H1 (cell line): ENCODE results near the gene FECH. TPM values are rescaled to one million over a fixed set of nuclear protein-coding genes. Genes with fewer than 3 reads are reported as not detected.

Source experiments
- CTCF ChIA-PET: fragments of 300-600 bp; sonication (Branson Sonifier 250); formaldehyde crosslinking; loops from one replicate; lab custom pipeline; 2021; ENCODE audit not compliant: partially characterized antibody; lab: Charles Lee
- POLR2A ChIA-PET: fragments of 300-600 bp; sonication (Branson Sonifier 250); formaldehyde crosslinking; loops from one replicate; lab custom pipeline; 2021; ENCODE audit warnings: inconsistent platforms; ENCODE audit not compliant: partially characterized antibody; lab: Charles Lee
- DNase-seq, 2 experiments: peaks; one replicate each; pipeline versions ENCODE4 v3.0.0 to v3.0.0-alpha.2; 2010 to 2022; ENCODE audit warnings: low spot score in 2 of 2, low read depth in 1 of 2, mixed read lengths in 1 of 2
- FAIRE-seq: peaks from 2 replicates; lab custom pipeline; 2011; peaks lifted over from hg19 to GRCh38; lab: Jason Lieb, UNC
- H2AFZ ChIP-seq: 2 replicates; pipeline ENCODE4 v1.8.1; 2012; ENCODE audit warnings: low read length, inconsistent platforms
- H2AK5ac ChIP-seq: 2 replicates; pipeline ENCODE4 v1.6.1; 2013; ENCODE audit warnings: low read depth, low read length
- H2BK120ac ChIP-seq: replicated peaks from 2 replicates; pipeline ENCODE3; 2013; ENCODE audit warnings: low read depth, low read length, inconsistent platforms
- H2BK12ac ChIP-seq: 2 replicates; pipeline ENCODE4 v1.6.1; 2013; ENCODE audit warnings: low read depth, low read length
- H2BK15ac ChIP-seq: 2 replicates; pipeline ENCODE4 v1.6.1; 2013; ENCODE audit warnings: low read length
- H2BK20ac ChIP-seq: 2 replicates; pipeline ENCODE4 v1.6.1; 2013; ENCODE audit warnings: low read length
- H2BK5ac ChIP-seq: 2 replicates; pipeline ENCODE4 v1.6.1; 2013; ENCODE audit warnings: low read depth, low read length
- H3K14ac ChIP-seq: 2 replicates; pipeline ENCODE4 v1.6.1; 2013; ENCODE audit warnings: inconsistent platforms; ENCODE audit not compliant: insufficient read length
- H3K18ac ChIP-seq: 2 replicates; pipeline ENCODE4 v1.6.1; 2013; ENCODE audit warnings: low read length; ENCODE audit errors: extremely low read depth
- H3K23ac ChIP-seq: 2 replicates; pipeline ENCODE4 v1.6.1; 2013; ENCODE audit warnings: inconsistent platforms; ENCODE audit not compliant: insufficient read length
- H3K23me2 ChIP-seq: 2 replicates; pipeline ENCODE4 v1.6.1; 2013; ENCODE audit warnings: low read depth, low read length
- H3K27ac ChIP-seq: 2 replicates; pipeline ENCODE4 v1.6.1; 2011; ENCODE audit warnings: low read depth, low read length, inconsistent platforms
- H3K27me3 ChIP-seq, 4 experiments: replicated peaks in 1 of 4; 1 replicate in 1 of 4; 2 replicates in 3 of 4; pipeline versions ENCODE4 v1.6.1 to v1.8.1; 2011 to 2013; ENCODE audit warnings: low read length in 3 of 4, mild to moderate bottlenecking in 3 of 4, inconsistent platforms in 2 of 4, mixed read lengths in 2 of 4, moderate library complexity in 1 of 4; ENCODE audit not compliant: control insufficient read depth in 3 of 4, insufficient read depth in 3 of 4; ENCODE audit errors: extremely low read depth in 1 of 4
- H3K36me3 ChIP-seq, 4 experiments: 2 replicates each; pipeline versions ENCODE4 v1.6.1 to v1.8.1; 2011 to 2013; ENCODE audit warnings: mild to moderate bottlenecking in 4 of 4, low read length in 3 of 4, moderate library complexity in 2 of 4, control low read depth in 1 of 4, inconsistent platforms in 1 of 4; ENCODE audit not compliant: insufficient read depth in 4 of 4, control insufficient read depth in 2 of 4
- H3K4ac ChIP-seq: replicated peaks from 2 replicates; pipeline ENCODE3; 2013; ENCODE audit warnings: low read length, low read depth, mixed read lengths, inconsistent platforms; ENCODE audit not compliant: insufficient read length
- H3K4me1 ChIP-seq, 4 experiments: replicated peaks in 1 of 4; 1 replicate in 1 of 4; 2 replicates in 3 of 4; pipeline versions ENCODE4 v1.6.1 to v1.8.1; 2011 to 2013; ENCODE audit warnings: low read length in 3 of 4, inconsistent platforms in 2 of 4, mixed read lengths in 1 of 4; ENCODE audit not compliant: insufficient read depth in 4 of 4, control insufficient read depth in 3 of 4
- H3K4me2 ChIP-seq, 2 experiments: 2 replicates each; pipeline versions ENCODE4 v1.6.1 to v1.8.1; 2011 to 2013; ENCODE audit warnings: low read depth in 2 of 2, low read length in 2 of 2, control low read depth in 1 of 2, inconsistent platforms in 1 of 2, mild to moderate bottlenecking in 1 of 2; ENCODE audit not compliant: insufficient read depth in 1 of 2
- H3K4me3 ChIP-seq, 4 experiments: fragments of 200-600, 300-600 bp in 1 of 4; sonication (generic), shearing (Covaris generic), sonication (Bioruptor Twin) in 1 of 4; 2 replicates each; pipeline versions ENCODE4 v1.5.1 to v1.8.1; 2011 to 2016; ENCODE audit warnings: low read length in 4 of 4, low read depth in 3 of 4, control low read depth in 2 of 4, inconsistent platforms in 2 of 4, mild to moderate bottlenecking in 2 of 4, mixed read lengths in 1 of 4, moderate library complexity in 1 of 4; ENCODE audit not compliant: insufficient read depth in 2 of 4; ENCODE audit errors: extremely low read depth in 1 of 4
- H3K56ac ChIP-seq: replicated peaks from 2 replicates; pipeline ENCODE3; 2013; ENCODE audit warnings: low read depth, mild to moderate bottlenecking, mixed read lengths, low read length, inconsistent platforms; ENCODE audit not compliant: insufficient read length
- H3K79me1 ChIP-seq: 2 replicates; pipeline ENCODE4 v1.6.1; 2013; ENCODE audit warnings: low read depth, low read length, control low read depth
- H3K79me2 ChIP-seq, 2 experiments: 2 replicates each; pipeline versions ENCODE4 v1.6.1 to v1.8.1; 2012 to 2013; ENCODE audit warnings: low read length in 2 of 2, mild to moderate bottlenecking in 2 of 2, inconsistent platforms in 1 of 2; ENCODE audit not compliant: insufficient read depth in 2 of 2, control insufficient read depth in 1 of 2
- H3K9ac ChIP-seq, 4 experiments: replicated peaks in 1 of 4; 1 replicate in 1 of 4; 2 replicates in 3 of 4; pipeline versions ENCODE4 v1.6.1 to v1.8.1; 2011 to 2013; ENCODE audit warnings: low read depth in 3 of 4, low read length in 3 of 4, control low read depth in 2 of 4, mild to moderate bottlenecking in 2 of 4, moderate library complexity in 2 of 4, inconsistent platforms in 1 of 4; ENCODE audit errors: extremely low read depth in 1 of 4
- H3K9me3 ChIP-seq, 2 experiments: 2 replicates each; pipeline versions ENCODE4 v1.6.1 to v1.8.1; 2012 to 2013; ENCODE audit warnings: mild to moderate bottlenecking in 2 of 2, moderate library complexity in 2 of 2, control low read depth in 1 of 2, inconsistent platforms in 1 of 2, low read depth in 1 of 2, low read length in 1 of 2, mixed read lengths in 1 of 2; ENCODE audit not compliant: insufficient read depth in 2 of 2
- H4K20me1 ChIP-seq, 2 experiments: replicated peaks in 1 of 2; 2 replicates each; pipeline versions ENCODE3 to v1.8.1; 2011 to 2013; ENCODE audit warnings: inconsistent platforms in 2 of 2, low read length in 2 of 2, mild to moderate bottlenecking in 1 of 2; ENCODE audit not compliant: insufficient read depth in 2 of 2, control insufficient read depth in 1 of 2
- H4K5ac ChIP-seq: 2 replicates; pipeline ENCODE4 v1.6.1; 2013; ENCODE audit warnings: low read length, low read depth, mixed read lengths, inconsistent platforms; ENCODE audit not compliant: insufficient read length
- H4K8ac ChIP-seq: 2 replicates; pipeline ENCODE4 v1.8.0; 2013; ENCODE audit warnings: mild to moderate bottlenecking, moderate library complexity, low read length, inconsistent platforms; ENCODE audit not compliant: insufficient read depth; ENCODE audit errors: extremely low read depth
- H4K91ac ChIP-seq: replicated peaks from 2 replicates; pipeline ENCODE3; 2013; ENCODE audit warnings: low read length, mixed read lengths, inconsistent platforms; ENCODE audit not compliant: insufficient read length
- ASH2L ChIP-seq: fragments of 200-600, 300-600 bp; sonication (generic); IDR thresholded peaks from one replicate; pipeline ENCODE4 v1.7.1; 2017; ENCODE audit warnings: low read length
- BACH1 ChIP-seq: IDR thresholded peaks from 2 replicates; pipeline ENCODE4 v1.6.1; 2012; ENCODE audit warnings: low read length, improper control_type of control experiment
- FOSL1 ChIP-seq: IDR thresholded peaks from 2 replicates; pipeline ENCODE4 v1.6.1; 2011; ENCODE audit warnings: mild to moderate bottlenecking, low read depth, low read length, moderate library complexity; ENCODE audit not compliant: insufficient read depth
- JUND ChIP-seq: IDR thresholded peaks from 2 replicates; pipeline ENCODE4 v1.6.1; 2011; ENCODE audit warnings: mild to moderate bottlenecking, improper control_type of control experiment, low read length
- KDM5A ChIP-seq: fragments of 200-600 bp; IDR thresholded peaks from 2 replicates; pipeline ENCODE4 v1.7.1; 2012; ENCODE audit warnings: mild to moderate bottlenecking, low read length, inconsistent platforms, mixed read lengths
- RAD21 ChIP-seq, 2 experiments: IDR thresholded peaks in 1 of 2; conservative IDR thresholded peaks in 1 of 2; 2 replicates each; pipeline ENCODE4 v1.6.1; 2011; ENCODE audit warnings: low read depth in 2 of 2, low read length in 2 of 2, improper control_type of control experiment in 1 of 2, inconsistent platforms in 1 of 2, mild to moderate bottlenecking in 1 of 2, moderate library complexity in 1 of 2
- TEAD4 ChIP-seq: IDR thresholded peaks from 2 replicates; pipeline ENCODE4 v1.6.1; 2012; ENCODE audit warnings: low read depth, low read length, inconsistent platforms, mixed read lengths
- WGBS, 2 experiments: shearing (Covaris generic) in 1 of 2; methylation state at CpG; one replicate each; pipeline versions ENCODE4 v1.1.6 to v1.1.7; 2013 to 2015; ENCODE audit warnings: low lambda C conversion rate in 2 of 2, mixed read lengths in 2 of 2, inconsistent platforms in 1 of 2, low coverage in 1 of 2, missing lambda C conversion rate in 1 of 2; ENCODE audit not compliant: insufficient replicate concordance in 2 of 2, insufficient coverage in 1 of 2, insufficient read length in 1 of 2; ENCODE audit errors: extremely low coverage in 1 of 2, missing lambda C conversion rate in 1 of 2; 5-methylcytosine and 5-hydroxymethylcytosine counted together
- polyA plus RNA-seq, 7 experiments: library from polyadenylated mRNA; depleted of rRNA in 3 of 7; stranded (reverse) in 5 of 7; unstranded in 2 of 7; fragments of >200 nt in 5 of 7; fragments of 200-250 nt in 2 of 7; gene quantifications; 1 replicate in 5 of 7; 2 replicates in 1 of 7; 4 replicates in 1 of 7; pipeline versions ENCODE4 v1.2.1 to v1.2.3, GENCODE V29; 2011 to 2013; ENCODE audit warnings: missing spikeins in 2 of 7, mixed read lengths in 2 of 7
- total RNA-seq: library from RNA; stranded (reverse); fragmentation: NEBNext Ultra II Directional; extraction: Animal tissue kit (Norgen Biotek cat#: 25700); gene quantifications from 2 replicates; pipeline ENCODE4 v1.2.1, GENCODE V29; 2021
- TF ChIP-seq, protein P1 (sequence below): IDR thresholded peaks from 2 replicates; pipeline ENCODE4 v1.6.1; 2011; ENCODE audit warnings: low read length, improper control_type of control experiment
- TF ChIP-seq, protein P2 (sequence below), 3 experiments: IDR thresholded peaks; 1 replicate in 2 of 3; 2 replicates in 1 of 3; pipeline versions ENCODE4 v1.5.1 to v1.6.1; 2011; ENCODE audit warnings: low read length in 3 of 3, mild to moderate bottlenecking in 3 of 3, inconsistent platforms in 2 of 3, low read depth in 1 of 3, moderate library complexity in 1 of 3; ENCODE audit not compliant: insufficient read depth in 1 of 3; ENCODE audit errors: control extremely low read depth in 1 of 3
- TF ChIP-seq, protein P3 (sequence below): IDR thresholded peaks from 2 replicates; pipeline ENCODE4 v1.6.1; 2012; ENCODE audit warnings: inconsistent platforms

FECH gene
- total and polyA plus RNA-seq, 2 of the 8 experiments (the other 6 are each of a cell fraction or from before 2014, with no cell fraction given): 13.1 to 26.6 TPM

DNA sequence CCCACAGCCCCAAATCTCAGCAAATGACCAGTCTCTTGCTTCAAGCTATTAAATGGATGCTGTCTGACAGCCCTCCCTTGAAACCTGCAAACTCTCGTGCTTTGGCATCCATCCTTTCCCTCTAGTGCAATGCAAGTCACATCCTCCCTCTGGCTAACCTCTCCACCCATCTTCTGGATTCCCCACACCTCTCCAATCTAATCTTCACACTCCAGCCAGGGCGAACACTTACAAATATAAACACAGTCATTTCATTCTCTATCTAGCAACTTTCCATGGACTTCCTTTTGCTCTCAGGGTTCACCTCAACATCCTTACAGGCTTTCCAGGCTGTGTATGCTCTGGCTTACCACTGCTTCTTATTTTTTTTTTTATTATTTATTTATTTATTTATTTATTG lies 45.2 kb upstream of the FECH start:
- Histone ChIP-seq H4K8ac (no peak overlapping the region), H4K20me1 (no peaks in the 10 kb centered on the region), H3K4me2 (no peak overlapping the region), H3K23me2 (no peaks in the 10 kb centered on the region; the same call in 1 of the 2 replicates), H2AK5ac (no peak overlapping the region), H3K79me2 (no peaks in the 10 kb centered on the region), H2BK12ac (no peak overlapping the region), H2BK20ac (no peak overlapping the region), H3K4me1 (no peaks in the 10 kb centered on the region; a peak in 1 of 7 replicates), H3K18ac (no peak overlapping the region), H3K9ac (no peak overlapping the region), H3K56ac (no peak overlapping the region), H2BK5ac (no peak overlapping the region), H3K27me3 (no peaks in the 10 kb centered on the region), H3K4me3 (no peak overlapping the region), H3K4ac (no peak overlapping the region), H3K79me1 (no peaks in the 10 kb centered on the region), H3K14ac (no peak overlapping the region), H2BK120ac (no peak overlapping the region), H3K36me3 (no peaks in the 10 kb centered on the region; a peak in 1 of 8 replicates), H2BK15ac (no peak overlapping the region), H4K91ac (no peak overlapping the region), H2AFZ (no peak overlapping the region), H4K5ac (no peak overlapping the region), H3K23ac (no peak overlapping the region), H3K27ac (no peak overlapping the region), H3K9me3 (no peaks in the 10 kb centered on the region)
- no peak for DNase-seq
- CTCF ChIA-PET: interaction anchor here (1.1 to 2.4 kb wide), 4 partner anchors 206 to 279 kb away, joined by 3 to 7 read pairs (median 4); no protein-coding TSS in a partner anchor
- WGBS, 2 experiments: 93% methylated on average over 2 of the region's 2 CpGs; no CpG with 5 or more reads in 1 of the 2 experiments
- no peak for FAIRE-seq
- POLR2A ChIA-PET: interaction anchor here (0.8 kb wide), 1 partner anchor 39 kb away, joined by 3 read pairs; no protein-coding TSS in a partner anchor
- TF ChIP-seq KDM5A (no peak), TEAD4 (no peak), FOSL1 (no peak), JUND (no peak), BACH1 (no peak), ASH2L (no peak), RAD21 (IDR thresholded peaks at IDR 0.05 in 1 of 2, conservative IDR thresholded peaks at IDR 0.05 in 1 of 2; ENCODE audit: low read depth in 2 of 2, low read length in 2 of 2) (no peak)
- TF ChIP-seq, protein P1, sequence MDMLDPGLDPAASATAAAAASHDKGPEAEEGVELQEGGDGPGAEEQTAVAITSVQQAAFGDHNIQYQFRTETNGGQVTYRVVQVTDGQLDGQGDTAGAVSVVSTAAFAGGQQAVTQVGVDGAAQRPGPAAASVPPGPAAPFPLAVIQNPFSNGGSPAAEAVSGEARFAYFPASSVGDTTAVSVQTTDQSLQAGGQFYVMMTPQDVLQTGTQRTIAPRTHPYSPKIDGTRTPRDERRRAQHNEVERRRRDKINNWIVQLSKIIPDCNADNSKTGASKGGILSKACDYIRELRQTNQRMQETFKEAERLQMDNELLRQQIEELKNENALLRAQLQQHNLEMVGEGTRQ: no peak
- TF ChIP-seq, protein P2, sequence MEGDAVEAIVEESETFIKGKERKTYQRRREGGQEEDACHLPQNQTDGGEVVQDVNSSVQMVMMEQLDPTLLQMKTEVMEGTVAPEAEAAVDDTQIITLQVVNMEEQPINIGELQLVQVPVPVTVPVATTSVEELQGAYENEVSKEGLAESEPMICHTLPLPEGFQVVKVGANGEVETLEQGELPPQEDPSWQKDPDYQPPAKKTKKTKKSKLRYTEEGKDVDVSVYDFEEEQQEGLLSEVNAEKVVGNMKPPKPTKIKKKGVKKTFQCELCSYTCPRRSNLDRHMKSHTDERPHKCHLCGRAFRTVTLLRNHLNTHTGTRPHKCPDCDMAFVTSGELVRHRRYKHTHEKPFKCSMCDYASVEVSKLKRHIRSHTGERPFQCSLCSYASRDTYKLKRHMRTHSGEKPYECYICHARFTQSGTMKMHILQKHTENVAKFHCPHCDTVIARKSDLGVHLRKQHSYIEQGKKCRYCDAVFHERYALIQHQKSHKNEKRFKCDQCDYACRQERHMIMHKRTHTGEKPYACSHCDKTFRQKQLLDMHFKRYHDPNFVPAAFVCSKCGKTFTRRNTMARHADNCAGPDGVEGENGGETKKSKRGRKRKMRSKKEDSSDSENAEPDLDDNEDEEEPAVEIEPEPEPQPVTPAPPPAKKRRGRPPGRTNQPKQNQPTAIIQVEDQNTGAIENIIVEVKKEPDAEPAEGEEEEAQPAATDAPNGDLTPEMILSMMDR (IDR thresholded peaks at IDR 0.05; ENCODE audit: control extremely low read depth in 1 of 3, insufficient read depth in 1 of 3, low read depth in 1 of 3, low read length in 3 of 3): no peak
- TF ChIP-seq, protein P3, sequence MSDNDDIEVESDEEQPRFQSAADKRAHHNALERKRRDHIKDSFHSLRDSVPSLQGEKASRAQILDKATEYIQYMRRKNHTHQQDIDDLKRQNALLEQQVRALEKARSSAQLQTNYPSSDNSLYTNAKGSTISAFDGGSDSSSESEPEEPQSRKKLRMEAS: no peak
